Measurements from ENCODE around the gene CORO2B.
A peak's percentile ranks its signal among the peaks of the same experiment; 100 is the strongest.

CORO2B gene

DNA sequence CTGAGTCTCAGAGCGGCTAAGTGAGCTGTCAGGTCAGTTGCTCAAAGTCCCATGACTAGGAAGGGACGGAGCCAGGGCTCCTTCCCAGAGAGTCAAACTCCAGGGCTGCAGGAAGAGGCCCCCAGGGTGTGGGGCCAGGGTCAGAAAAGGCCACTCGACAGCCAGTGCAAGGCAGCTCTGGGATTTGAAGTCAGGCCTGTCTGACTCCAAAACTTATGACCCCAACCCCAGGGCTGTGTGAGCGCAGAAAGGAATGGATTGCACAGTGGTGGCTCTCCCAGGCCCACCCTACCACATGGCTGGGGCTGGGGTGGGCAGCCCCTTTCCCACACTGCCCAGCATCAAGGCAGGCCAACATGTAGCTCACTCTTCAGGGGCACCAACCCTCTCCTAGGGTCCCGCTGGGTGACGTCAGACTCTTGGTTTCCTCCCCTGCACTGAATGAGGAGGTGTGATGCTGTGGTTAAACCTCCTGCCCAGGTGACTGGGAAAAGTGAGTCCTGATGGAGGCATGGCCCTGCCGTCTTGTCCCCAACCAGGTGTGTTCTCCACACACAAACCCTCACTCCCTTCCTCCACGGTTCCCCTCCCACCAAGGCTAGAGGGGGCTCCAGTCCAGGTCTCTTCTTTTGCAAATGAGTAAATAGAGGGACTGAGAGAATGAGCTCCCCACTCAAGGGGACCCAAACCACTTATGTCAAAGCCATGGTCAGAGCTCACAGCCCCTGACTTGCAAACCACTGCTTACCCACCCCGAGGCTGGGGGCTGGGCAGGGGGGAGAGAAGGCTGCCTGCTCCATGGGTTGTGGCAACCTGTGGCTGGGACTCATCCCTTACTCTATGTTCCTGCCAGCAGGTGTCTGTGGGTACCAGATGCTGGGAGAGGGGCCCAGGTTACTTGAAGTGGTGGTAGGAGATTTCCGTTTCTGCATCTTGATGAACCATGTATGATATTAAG, 23.8 kb upstream of the CORO2B start:
- no peak for DNase-seq

- no peak for DNase-seq
These were observed 23.1 kb upstream of the CORO2B start for GRCh38 chr15:68555679-68556037.

DNA sequence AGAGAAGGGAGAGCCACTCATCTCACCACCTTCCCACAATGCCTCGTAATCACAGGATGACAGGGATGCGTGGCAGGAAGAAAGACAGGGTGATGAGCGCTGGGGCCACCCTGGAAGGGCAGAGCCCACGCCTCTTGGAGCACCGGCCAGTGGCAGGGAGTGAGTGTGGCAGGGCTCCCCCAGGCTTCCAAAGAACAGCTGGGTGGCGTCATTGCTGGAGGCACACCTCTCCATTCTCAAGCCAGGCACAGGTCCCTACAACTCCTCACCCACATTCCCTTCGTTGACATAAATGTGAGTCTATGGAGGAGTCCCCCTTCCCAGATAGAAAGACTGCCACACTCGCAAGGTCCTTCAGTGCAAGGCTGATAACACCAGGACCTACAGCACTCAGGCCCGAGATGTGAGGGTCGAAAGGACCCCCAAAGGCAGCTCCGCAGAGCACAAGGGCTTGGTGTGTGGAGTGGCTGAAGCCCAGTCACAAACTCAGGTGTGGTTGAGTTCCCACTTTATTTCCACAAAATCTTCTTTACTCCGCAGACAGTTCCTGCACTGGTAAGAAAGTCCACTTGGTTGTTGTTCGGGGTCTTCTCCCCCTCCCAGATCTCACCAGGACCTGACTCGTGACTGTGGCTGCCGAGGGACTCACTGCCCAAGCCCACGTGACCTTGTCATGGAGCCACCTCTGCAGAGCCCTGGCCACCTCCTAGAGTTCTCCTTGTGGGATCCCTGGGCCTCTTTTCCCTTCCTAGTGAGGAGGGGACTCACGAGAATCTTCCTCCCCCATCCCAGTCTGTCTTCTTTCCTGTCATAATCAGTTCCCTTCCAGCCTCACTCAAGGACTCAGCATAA, 22.4 kb upstream of the CORO2B start:
- no peak for DNase-seq

DNA sequence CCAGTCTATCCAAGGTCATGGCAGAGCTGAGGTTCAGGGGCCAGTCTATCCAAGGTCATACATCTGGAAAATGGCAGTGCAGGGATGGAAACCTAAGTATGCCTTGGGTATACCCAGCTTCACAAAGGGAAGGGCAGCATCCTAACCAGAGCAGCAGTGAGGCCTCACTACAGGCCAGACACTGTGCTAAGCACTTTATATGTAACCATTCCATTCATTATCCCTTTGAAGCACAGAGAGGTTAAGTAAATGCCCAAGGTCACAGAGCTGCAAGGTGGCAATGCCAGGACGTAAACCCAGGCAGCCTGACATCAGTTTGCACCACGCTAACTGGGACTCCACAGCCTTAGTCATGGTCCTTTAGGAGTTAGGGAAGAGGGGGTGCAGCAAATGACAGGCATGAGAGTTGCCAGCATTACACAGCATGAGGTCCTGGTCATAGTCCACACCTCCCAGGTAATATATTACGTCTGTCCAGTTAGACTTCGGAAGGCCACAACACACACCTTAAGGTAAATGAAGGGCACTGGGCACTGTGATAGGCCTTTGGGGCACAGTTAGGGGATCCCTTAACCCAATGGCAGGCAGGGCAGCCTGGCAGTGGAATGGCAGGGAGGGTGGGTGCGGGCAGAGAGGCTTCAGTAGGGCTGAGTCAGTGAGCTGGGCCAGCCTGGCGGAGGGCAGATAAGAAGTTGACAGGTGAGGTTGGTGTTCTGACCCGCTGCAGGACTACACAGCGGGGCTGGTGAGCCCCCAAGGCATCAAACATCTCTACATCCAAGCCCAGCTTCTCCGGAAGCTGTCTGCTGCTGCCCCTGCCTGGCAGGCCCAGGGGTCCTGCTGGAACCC, 21.1 kb upstream of the CORO2B start:
- DNase-seq = peak; percentile 11

GRCh38 chr15:68558318-68559305, 20.2 kb upstream of the CORO2B start:
- DNase-seq = peak; percentile 14

- peak; percentile 98 for DNase-seq
These were observed 19.2 kb upstream of the CORO2B start for GRCh38 chr15:68559345-68560310.

- peak; percentile 67 for DNase-seq
These were observed 18.2 kb upstream of the CORO2B start for GRCh38 chr15:68560501-68561113.

GRCh38 chr15:68561171-68561900, 17.5 kb upstream of the CORO2B start:
- peak; percentile 40 for DNase-seq

DNA sequence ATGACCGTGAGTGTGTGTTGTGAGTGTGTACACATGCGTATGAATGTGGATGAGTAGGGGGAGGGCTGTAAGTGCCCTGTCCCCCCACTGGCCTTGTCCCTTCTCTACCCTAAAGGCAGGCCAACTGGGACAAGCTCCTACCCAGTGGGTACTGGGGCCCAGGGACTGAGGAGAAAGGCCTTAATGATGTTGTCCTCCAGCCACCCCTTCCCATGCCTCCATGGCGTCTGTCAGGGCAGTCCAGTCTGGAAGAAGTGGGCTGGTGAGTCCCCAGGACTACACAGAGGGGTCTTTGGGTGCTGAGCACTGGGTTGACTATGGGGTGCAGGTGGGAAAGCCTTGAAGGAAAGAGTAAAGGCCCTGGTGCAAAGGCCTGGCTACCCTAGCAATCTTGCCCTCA, 16.9 kb upstream of the CORO2B start:
- peak; percentile 10 for DNase-seq

- no peak for DNase-seq
These were observed 14.6 kb upstream of the CORO2B start for GRCh38 chr15:68564173-68564572.

- no peak for DNase-seq
These were observed 13.6 kb upstream of the CORO2B start for GRCh38 chr15:68565234-68565633.

DNA sequence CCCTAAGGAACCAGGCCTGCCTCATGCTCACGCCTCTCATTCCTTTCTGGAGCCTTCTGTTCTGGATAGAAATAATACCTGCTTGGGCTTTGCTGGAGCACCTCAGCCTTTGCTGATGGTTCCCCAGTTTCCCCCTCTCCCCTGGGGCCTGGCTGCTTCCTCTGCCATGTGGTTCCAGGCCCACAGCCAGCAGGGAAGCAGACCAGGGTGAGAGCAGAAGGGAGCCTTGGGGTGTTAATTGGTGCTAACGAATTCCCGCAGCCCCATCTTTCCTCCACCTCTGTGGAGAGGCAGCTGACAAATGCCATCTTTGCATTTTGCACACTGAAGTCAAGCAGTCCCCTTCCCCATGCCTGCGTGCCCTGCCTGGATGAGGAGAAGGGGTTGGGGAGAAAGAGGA, 13.1 kb upstream of the CORO2B start:
- DNase-seq = no peak

GRCh38 chr15:68566377-68566954, 12.3 kb upstream of the CORO2B start:
- no peak for DNase-seq

DNA sequence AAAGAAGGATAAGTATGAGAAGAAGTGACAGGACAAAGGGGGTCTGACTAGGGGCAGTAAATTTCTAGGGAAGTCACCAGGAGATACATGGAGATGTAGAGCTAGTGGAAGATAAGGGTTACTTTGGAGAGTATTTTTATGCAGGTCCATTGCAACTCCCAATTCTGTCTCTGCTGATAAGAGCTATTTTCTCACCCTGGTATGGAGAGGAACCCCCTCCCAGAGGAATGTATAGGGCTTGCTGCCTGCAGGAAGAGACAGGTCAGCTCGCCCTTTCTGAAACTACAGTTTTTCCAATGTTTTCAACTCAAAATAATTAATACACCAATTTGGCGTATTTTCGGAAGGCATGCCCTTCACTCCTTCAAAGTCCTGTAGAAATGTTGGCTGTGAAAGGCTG, 11.4 kb upstream of the CORO2B start:
- DNase-seq = no peak

DNA sequence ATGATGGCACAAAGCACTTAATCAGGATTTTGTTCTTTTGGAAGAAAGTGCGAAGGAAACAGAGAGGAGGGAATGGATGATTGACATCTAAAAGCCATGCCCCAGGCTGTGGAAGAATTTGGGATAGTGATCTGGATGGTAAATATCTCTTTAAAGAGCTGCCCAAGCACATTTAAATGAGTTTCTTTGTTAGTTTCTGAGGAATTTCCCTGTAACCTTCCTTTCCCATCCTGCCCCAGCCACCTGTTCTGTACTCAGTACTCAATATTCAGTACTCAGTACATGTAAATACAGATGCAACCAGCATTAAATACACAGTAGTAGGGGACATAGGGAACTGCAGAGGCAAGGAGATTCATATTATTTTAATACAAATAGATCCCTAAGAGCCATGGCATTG, 7.8 kb upstream of the CORO2B start:
- DNase-seq = no peak

- no peak for DNase-seq
These were observed 7.2 kb upstream of the CORO2B start for GRCh38 chr15:68571582-68571981.

- DNase-seq = no peak
These were observed 6.5 kb upstream of the CORO2B start for GRCh38 chr15:68572309-68572708.

GRCh38 chr15:68572921-68573320, 5.9 kb upstream of the CORO2B start:
- no peak for DNase-seq

DNA sequence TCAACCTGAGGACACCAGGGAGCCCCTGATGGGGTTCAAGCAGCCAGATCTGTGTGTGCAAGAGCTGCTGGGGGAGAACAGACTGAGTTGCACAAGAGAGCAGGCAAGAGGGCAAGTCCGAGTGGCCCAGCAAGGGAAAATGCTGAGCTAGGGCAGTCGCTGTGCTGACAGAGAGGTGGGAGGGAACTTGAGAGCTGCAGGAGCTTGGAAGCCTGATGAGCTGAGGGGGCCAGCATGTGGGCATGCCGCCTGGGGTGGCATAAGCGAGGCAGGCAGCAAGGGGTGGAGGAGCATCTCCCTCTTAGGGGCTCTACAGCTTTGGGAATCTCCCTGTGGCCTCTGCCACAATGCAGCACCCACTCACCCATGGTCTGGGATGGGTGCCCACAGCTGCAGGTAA, 4.7 kb upstream of the CORO2B start:
- DNase-seq = no peak

All from retina (tissue), 1 donor.